OCI-M2 (cell line): ENCODE measurements around the gene POLR2F.

Source experiments
- DNase-seq: peaks from one replicate; lab custom pipeline; 2025; ENCODE audit not compliant: unreplicated experiment; lab: John Stamatoyannopoulos, UW

Gene POLR2F

GRCh38 chr22:37953437-37954179 lies at the start of gene POLR2F, which contains the start of gene C22orf23:
POLR2F (plus strand) TSS chr22:37953699; CDS start chr22:37953788, 89 bp downstream.
C22orf23 (minus strand) TSS chr22:37953601; CDS start chr22:37953149, 452 bp downstream.
- peak; percentile 75 for DNase-seq

GRCh38 chr22:37904572-37905533 lies 48.6 kb upstream of the POLR2F start:
- no peak for DNase-seq

- DNase-seq, result no peak
Measured at GRCh38 chr22:37905534-37906363, 47.8 kb upstream of the POLR2F start, which contains the start of gene MICALL1. MICALL1 (plus strand) TSS chr22:37906297; CDS start chr22:37906423, 126 bp downstream.

DNA sequence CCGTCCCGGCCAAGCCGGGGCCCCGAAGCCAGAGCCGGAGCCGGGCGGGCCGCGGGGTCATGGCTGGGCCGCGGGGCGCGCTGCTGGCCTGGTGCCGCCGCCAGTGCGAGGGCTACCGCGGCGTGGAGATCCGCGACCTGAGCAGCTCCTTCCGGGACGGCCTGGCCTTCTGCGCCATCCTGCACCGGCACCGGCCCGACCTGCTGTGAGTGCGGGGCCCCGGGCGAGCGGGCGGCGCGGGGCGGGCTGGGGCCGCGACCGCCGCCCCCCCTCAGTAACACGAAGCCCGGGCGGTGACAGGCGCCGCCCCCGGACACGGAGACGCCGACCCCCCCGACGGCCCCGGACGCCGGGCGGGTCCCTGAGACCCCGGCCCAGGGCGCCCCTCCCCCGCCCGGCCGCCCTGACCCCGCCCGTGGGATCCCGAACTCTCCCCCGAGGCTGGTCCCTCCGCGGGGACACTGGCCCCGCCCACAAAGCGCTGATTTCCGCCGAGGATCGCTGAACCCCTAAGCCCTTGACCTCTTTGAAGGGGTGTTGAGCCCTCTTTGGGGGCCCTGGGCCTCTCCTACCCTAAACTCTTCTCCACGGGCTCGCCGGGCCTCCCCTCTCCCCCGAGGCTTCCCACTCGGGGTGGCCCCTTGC lies 47.0 kb upstream of the POLR2F start:
- DNase-seq, result no peak

DNA sequence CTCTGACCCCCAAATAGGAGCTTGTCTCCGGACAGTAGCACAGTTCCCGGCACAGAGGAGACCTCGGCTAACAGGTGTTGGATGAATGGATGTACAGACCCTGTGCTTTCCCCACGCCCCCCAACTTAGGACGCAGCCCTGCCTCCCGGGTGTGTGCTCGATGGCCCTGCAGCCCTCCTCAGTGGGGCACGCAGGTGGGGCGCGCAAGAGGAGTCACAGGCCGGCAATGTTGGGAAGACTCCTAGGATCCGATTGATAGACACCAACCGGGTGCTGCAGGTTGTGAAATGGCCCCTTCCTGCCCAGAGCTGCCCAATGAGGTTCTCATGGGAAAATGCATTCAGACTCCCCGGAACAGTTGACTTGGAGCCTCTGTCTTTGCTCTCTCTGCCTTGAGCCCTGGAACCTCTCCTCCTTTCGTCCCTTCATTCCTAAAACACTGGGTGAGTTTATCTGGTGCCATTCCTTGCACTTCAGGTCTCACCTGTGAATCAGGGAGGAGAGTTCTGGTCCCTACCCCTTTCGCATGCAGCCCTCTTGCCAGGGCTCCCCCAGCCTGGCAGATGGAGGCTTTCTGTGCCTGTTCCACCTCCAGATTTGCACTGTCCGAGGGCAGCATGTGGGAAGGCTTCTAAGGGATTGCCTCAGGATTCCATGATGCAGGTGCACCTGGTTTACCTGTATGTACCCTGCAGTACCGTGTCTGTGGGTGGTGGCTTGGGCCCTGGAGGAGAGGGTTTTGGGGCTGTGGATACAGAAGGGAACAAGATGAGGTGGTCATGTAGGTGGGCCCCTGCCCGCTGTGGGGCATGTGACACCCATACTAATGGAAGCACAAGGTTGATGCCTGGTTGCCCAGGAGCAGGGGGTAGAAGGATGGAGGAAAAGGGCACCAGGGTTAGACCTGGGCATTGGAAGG lies 46.2 kb upstream of the POLR2F start:
- DNase-seq, result no peak

GRCh38 chr22:37909766-37910165 lies 43.7 kb upstream of the POLR2F start:
- no peak for DNase-seq

- no peak for DNase-seq
Measured at GRCh38 chr22:37910890-37911672, 42.4 kb upstream of the POLR2F start.

DNA sequence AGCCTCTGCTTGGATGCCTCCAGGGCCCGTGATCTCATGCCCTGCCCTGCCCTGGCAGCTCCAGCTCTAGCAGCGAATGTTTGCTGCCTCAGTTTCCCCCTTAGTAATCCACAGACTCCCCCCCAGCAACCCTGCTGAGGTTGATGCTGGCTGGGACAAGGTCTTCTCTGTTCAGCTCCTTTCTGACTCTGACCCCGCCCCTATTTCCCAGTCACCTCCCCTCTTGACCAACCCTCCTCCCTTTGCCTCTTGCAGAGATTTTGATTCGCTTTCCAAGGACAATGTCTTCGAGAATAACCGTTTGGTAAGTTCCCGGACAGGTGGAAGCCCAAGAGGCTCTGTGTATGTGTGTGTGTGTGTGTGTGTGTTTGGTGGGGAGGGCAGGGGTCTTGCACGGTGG lies 41.8 kb upstream of the POLR2F start:
- DNase-seq, result no peak

DNA sequence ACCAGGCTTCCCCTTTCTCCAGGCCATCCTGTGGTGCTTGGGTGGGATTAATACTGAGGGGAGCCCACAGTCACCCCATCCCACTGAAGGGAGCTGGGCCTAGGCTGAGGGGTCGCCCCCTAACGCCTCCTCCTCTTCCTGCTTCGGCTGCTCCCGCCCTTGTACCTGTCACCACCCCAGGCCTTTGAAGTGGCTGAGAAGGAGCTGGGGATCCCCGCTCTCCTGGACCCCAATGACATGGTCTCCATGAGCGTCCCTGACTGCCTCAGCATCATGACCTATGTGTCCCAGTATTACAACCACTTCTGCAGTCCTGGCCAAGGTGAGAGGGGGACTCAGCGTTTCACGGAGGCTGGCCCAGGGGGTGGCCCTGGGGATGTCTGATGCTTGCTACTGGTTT lies 41.3 kb upstream of the POLR2F start:
- DNase-seq, result no peak

DNA sequence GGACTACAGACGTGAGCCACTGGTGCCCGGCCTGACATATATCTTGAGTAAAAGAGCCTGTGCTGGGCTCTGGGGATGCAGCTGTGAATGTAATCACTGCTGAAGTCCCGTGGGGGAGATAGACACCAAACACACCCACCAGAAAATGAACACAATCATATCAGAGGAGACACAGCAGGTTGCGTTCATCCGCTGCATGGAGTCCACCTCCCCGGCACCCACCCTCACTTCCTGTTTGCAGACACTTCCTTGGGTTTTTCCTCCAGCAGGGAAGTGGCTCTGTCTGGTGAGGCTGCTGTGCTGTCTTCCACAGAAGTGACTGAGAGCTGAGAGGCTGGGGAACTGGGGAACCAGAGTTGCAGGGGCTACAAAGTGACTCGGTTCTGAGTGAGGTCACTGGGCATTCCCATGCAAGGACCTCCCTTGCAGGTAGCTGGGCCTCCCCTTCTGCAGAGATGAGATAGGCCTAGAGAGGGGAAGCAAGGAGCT lies 40.2 kb upstream of the POLR2F start:
- no peak for DNase-seq

DNA sequence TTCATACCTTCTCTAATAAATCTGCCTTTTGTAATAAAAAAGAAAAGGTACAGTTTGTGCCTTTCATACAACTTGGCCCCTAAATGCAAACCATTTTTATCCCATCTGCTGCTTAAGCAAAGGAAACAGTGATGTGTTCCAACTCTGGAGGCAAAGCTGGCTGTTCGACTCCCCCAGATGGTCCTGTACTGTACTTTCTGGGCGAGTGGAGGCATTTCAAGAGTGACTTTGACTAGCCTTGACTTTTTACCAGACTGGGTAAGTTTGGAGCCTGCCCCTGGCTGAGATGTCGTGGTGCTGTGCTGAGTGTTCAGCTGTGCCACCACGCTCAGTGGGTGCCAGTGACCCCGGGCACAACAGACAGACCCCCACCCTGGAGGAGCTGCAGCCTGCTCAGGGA lies 37.2 kb upstream of the POLR2F start:
- no peak for DNase-seq

DNA sequence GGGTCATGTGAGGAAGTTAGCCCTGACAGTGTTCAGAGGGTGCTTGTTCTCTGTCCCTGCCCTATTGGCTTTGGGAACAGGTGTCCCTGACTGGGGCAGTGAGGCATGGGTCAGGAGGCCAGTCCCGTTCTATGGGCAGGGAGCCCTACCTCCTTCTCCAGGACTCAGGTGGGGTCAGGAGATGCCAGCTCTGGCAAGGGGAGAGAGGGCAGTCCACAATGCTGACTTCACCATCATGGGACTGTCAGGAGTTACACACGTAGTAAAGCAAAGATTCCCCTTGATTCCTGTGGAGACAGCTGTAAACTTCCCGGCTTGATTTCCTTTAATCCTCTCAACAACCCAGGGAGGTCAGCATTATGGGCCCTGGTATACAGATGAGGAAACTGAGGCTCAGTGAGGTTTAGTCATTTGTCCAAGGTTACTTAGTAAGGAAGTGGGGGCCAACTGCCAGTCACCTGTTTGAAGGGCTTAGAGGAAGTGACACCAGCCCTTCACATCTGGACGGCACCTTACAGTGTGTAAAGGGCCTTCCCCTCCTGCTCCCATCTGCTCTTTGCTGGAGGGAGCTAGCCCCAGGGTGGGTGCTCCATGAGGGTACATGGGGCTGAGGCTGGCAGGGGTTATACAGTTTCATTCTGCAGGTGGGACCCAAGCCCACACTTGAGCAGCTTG lies 35.5 kb upstream of the POLR2F start:
- DNase-seq, result no peak

- no peak for DNase-seq
Measured at GRCh38 chr22:37918580-37919270, 34.8 kb upstream of the POLR2F start.

DNA sequence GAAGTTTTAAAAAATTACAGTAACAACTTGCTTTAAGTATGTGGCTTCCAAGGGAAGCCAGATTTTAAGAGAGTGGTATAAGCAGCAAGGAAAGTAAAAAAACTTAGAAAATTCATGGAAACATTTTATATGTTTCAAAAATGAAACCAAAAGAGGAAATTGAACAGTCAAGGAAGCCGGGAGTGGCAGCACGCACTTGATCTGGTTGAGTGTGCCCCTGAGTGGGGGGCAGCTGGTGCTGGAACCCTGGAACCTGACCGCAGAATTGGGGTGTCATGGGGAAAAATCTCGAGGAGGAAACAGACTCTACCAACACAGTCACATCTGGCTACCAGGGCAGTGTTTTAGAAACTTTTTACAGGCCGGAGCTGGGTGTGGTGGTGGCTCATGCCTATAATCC lies 33.4 kb upstream of the POLR2F start:
- DNase-seq, result no peak

DNA sequence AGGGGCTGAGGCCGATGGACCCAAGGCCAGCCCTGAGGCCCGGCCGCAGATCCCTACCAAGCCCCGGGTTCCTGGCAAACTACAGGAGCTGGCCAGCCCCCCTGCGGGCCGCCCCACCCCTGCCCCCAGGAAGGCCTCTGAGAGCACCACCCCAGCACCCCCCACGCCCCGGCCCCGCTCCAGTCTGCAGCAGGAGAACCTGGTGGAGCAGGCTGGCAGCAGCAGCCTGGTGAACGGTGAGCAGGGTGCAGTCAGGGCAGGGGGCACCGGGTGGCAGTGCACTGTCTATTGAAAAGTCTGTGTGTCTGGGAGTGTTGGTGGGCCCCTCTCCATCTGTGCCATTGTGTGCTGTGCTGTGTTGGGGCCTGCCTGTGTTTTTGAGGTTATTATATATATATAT lies 31.3 kb upstream of the POLR2F start:
- DNase-seq, result no peak

DNA sequence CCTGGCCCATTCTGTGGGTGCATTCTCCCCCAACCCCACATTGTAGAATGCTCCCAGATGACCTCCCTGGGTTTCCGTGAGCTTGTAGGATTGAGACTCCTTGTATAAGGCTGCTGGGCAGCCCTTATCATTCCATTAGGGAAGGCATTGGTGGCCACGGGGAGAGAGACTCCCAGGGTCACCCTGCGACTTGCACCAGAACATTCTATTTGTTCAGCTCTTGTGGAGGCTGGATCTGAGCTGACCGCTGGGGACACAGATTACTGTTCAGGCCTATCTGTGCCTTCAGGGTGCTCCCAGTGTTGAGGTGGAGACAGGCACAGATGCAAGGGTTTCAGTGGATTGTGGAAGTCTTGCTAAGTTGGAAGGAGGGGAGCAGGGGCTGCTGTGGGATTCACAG lies 29.6 kb upstream of the POLR2F start:
- no peak for DNase-seq

- DNase-seq, result no peak
Measured at GRCh38 chr22:37924386-37925065, 29.0 kb upstream of the POLR2F start.
